K562 (cell line): ENCODE data around the gene RRBP1.

ENCODE experiments used
- MTA1 ChIP-seq: fragments of 450-650 bp; IDR thresholded peaks from 2 replicates; pipeline ENCODE4 v1.6.1; 2017; ENCODE audit warnings: borderline replicate concordance
- REST ChIP-seq, 2 experiments: fragments of 450-650 bp; formaldehyde crosslinking in 1 of 2; IDR thresholded peaks; 2 replicates each; pipeline versions ENCODE4 v1.4.0 to v1.6.1; 2014 to 2020; ENCODE audit warnings: mild to moderate bottlenecking in 2 of 2, borderline replicate concordance in 1 of 2, low read depth in 1 of 2
- UBTF ChIP-seq, 2 experiments: IDR thresholded peaks; 2 replicates each; pipeline ENCODE4 v1.6.1; 2012; ENCODE audit warnings: improper control_type of control experiment in 2 of 2, low read depth in 2 of 2, low read length in 2 of 2, borderline replicate concordance in 1 of 2
- ZNF124 ChIP-seq: sonication (generic); formaldehyde crosslinking; IDR thresholded peaks from 2 replicates; pipeline ENCODE4 v1.8.1; 2022; ENCODE audit warnings: missing genetic modification reagents
- ZNF445 ChIP-seq: fragments of 250-450 bp; sonication (Bioruptor Pico); IDR thresholded peaks from 2 replicates; pipeline ENCODE4 v1.4.0; 2020; ENCODE audit warnings: low read depth, mild to moderate bottlenecking, moderate library complexity
- TF ChIP-seq, protein P1 (sequence below), 3 experiments: IDR thresholded peaks in 2 of 3; conservative IDR thresholded peaks in 1 of 3; 2 replicates each; pipeline ENCODE4 v1.5.1; 2011 to 2012; ENCODE audit warnings: low read length in 3 of 3, mild to moderate bottlenecking in 3 of 3, control low read depth in 2 of 3, improper control_type of control experiment in 1 of 3, inconsistent platforms in 1 of 3, low read depth in 1 of 3, mixed read lengths in 1 of 3, moderate library complexity in 1 of 3; ENCODE audit not compliant: insufficient read depth in 2 of 3
- TF ChIP-seq, protein P2 (sequence below): fragments of 250-450 bp; sonication (Bioruptor Pico); IDR thresholded peaks from 2 replicates; pipeline ENCODE4 v1.4.0; 2020; ENCODE audit warnings: mild to moderate bottlenecking
- TF ChIP-seq, protein P3 (sequence below): sonication (generic); formaldehyde crosslinking; IDR thresholded peaks from 2 replicates; pipeline ENCODE4 v1.8.0; 2023; ENCODE audit warnings: mild to moderate bottlenecking, missing genetic modification reagents

- no peak for TF ChIP-seq ZNF445 (CRISPR knock-in tag)
- no peak for TF ChIP-seq MTA1
- TF ChIP-seq, protein P1, sequence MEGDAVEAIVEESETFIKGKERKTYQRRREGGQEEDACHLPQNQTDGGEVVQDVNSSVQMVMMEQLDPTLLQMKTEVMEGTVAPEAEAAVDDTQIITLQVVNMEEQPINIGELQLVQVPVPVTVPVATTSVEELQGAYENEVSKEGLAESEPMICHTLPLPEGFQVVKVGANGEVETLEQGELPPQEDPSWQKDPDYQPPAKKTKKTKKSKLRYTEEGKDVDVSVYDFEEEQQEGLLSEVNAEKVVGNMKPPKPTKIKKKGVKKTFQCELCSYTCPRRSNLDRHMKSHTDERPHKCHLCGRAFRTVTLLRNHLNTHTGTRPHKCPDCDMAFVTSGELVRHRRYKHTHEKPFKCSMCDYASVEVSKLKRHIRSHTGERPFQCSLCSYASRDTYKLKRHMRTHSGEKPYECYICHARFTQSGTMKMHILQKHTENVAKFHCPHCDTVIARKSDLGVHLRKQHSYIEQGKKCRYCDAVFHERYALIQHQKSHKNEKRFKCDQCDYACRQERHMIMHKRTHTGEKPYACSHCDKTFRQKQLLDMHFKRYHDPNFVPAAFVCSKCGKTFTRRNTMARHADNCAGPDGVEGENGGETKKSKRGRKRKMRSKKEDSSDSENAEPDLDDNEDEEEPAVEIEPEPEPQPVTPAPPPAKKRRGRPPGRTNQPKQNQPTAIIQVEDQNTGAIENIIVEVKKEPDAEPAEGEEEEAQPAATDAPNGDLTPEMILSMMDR (IDR thresholded peaks at IDR 0.05 in 2 of 3, conservative IDR thresholded peaks at IDR 0.05 in 1 of 3; ENCODE audit: insufficient read depth in 2 of 3, low read depth in 1 of 3, low read length in 3 of 3), result no peak
- TF ChIP-seq UBTF (IDR thresholded peaks at IDR 0.05; ENCODE audit: borderline replicate concordance in 1 of 2, low read depth in 2 of 2, low read length in 2 of 2), result no peak
- TF ChIP-seq, protein P2, sequence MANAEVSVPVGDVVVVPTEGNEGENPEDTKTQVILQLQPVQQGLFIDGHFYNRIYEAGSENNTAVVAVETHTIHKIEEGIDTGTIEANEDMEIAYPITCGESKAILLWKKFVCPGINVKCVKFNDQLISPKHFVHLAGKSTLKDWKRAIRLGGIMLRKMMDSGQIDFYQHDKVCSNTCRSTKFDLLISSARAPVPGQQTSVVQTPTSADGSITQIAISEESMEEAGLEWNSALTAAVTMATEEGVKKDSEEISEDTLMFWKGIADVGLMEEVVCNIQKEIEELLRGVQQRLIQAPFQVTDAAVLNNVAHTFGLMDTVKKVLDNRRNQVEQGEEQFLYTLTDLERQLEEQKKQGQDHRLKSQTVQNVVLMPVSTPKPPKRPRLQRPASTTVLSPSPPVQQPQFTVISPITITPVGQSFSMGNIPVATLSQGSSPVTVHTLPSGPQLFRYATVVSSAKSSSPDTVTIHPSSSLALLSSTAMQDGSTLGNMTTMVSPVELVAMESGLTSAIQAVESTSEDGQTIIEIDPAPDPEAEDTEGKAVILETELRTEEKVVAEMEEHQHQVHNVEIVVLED, result no peak
- TF ChIP-seq ZNF124 (CRISPR knock-in tag), result no peak
- TF ChIP-seq, protein P3, sequence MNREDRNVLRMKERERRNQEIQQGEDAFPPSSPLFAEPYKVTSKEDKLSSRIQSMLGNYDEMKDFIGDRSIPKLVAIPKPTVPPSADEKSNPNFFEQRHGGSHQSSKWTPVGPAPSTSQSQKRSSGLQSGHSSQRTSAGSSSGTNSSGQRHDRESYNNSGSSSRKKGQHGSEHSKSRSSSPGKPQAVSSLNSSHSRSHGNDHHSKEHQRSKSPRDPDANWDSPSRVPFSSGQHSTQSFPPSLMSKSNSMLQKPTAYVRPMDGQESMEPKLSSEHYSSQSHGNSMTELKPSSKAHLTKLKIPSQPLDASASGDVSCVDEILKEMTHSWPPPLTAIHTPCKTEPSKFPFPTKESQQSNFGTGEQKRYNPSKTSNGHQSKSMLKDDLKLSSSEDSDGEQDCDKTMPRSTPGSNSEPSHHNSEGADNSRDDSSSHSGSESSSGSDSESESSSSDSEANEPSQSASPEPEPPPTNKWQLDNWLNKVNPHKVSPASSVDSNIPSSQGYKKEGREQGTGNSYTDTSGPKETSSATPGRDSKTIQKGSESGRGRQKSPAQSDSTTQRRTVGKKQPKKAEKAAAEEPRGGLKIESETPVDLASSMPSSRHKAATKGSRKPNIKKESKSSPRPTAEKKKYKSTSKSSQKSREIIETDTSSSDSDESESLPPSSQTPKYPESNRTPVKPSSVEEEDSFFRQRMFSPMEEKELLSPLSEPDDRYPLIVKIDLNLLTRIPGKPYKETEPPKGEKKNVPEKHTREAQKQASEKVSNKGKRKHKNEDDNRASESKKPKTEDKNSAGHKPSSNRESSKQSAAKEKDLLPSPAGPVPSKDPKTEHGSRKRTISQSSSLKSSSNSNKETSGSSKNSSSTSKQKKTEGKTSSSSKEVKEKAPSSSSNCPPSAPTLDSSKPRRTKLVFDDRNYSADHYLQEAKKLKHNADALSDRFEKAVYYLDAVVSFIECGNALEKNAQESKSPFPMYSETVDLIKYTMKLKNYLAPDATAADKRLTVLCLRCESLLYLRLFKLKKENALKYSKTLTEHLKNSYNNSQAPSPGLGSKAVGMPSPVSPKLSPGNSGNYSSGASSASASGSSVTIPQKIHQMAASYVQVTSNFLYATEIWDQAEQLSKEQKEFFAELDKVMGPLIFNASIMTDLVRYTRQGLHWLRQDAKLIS (CRISPR knock-in tag), result no peak
- no peak for TF ChIP-seq REST (IDR thresholded peaks at IDR 0.05; ENCODE audit: borderline replicate concordance)
- TF ChIP-seq REST (CRISPR knock-in tag; IDR thresholded peaks at IDR 0.05; ENCODE audit: low read depth), result no peak
Measured at GRCh38 chr20:17646209-17646960, 35.7 kb downstream of the RRBP1 start.
